A673 (cell line): Measurements from ENCODE around the gene CCL13. TPM values are rescaled to one million over a fixed set of nuclear protein-coding genes. Genes with fewer than 3 reads are reported as not detected.

Experiments
- BruUV-seq: library from RNA; stranded (reverse); fragments of 400-500 nt; replicated peaks from 2 replicates; lab custom pipeline; 2021; lab: Mats Ljungman, UMichigan
- CTCF ChIA-PET: fragments of 300-600 bp; sonication (Branson Sonifier 250); formaldehyde crosslinking; loops from one replicate; lab custom pipeline; 2022; ENCODE audit warnings: antibody characterized with exemption; lab: Charles Lee
- POLR2A ChIA-PET: fragments of 300-600 bp; sonication (Branson Sonifier 250); formaldehyde crosslinking; loops from one replicate; lab custom pipeline; 2022; ENCODE audit warnings: antibody characterized with exemption; ENCODE audit not compliant: low non-redundant PET; lab: Charles Lee
- DNase-seq: peaks from one replicate; pipeline ENCODE4 v3.0.0-alpha.2; 2015; ENCODE audit warnings: low spot score
- H3K27ac ChIP-seq: fragments of 200-600 bp; sonication (generic); 2 replicates; pipeline ENCODE4 v1.5.1; 2016; ENCODE audit warnings: mixed run types, low read depth, mild to moderate bottlenecking, mixed read lengths, antibody characterized with exemption, low read length; ENCODE audit not compliant: poor library complexity, severe bottlenecking
- H3K27me3 ChIP-seq: fragments of 200-600 bp; sonication (generic); replicated peaks from 2 replicates; pipeline ENCODE4 v1.6.1; 2017; ENCODE audit warnings: mixed run types, low read depth, mild to moderate bottlenecking, mixed read lengths, antibody characterized with exemption, low read length; ENCODE audit not compliant: insufficient read depth, poor library complexity
- H3K36me3 ChIP-seq: fragments of 200-600 bp; sonication (generic); 2 replicates; pipeline ENCODE4 v1.6.1; 2016; ENCODE audit warnings: mixed run types, mild to moderate bottlenecking, mixed read lengths, antibody characterized with exemption, low read length; ENCODE audit not compliant: insufficient read depth, poor library complexity, severe bottlenecking
- H3K4me1 ChIP-seq: fragments of 200-600 bp; sonication (generic); 2 replicates; pipeline ENCODE4 v1.6.1; 2017; ENCODE audit warnings: mixed run types, mild to moderate bottlenecking, mixed read lengths, antibody characterized with exemption, low read length; ENCODE audit not compliant: insufficient read depth, poor library complexity, severe bottlenecking
- H3K4me3 ChIP-seq: fragments of 200-600 bp; sonication (generic); 2 replicates; pipeline ENCODE4 v1.5.1; 2016; ENCODE audit warnings: low read depth, mixed run types, mild to moderate bottlenecking, mixed read lengths, low read length; ENCODE audit not compliant: poor library complexity, severe bottlenecking
- H3K9me3 ChIP-seq: fragments of 200-600 bp; sonication (generic); 2 replicates; pipeline ENCODE4 v1.6.1; 2016; ENCODE audit warnings: mixed run types, low read depth, mild to moderate bottlenecking, mixed read lengths, antibody characterized with exemption, low read length; ENCODE audit not compliant: poor library complexity, severe bottlenecking
- CTCF ChIP-seq: fragments of 300-800, 200-600 bp; sonication (generic); conservative IDR thresholded peaks from 2 replicates; pipeline ENCODE4 v1.5.1; 2017; ENCODE audit warnings: low read depth, mild to moderate bottlenecking, antibody characterized with exemption, low read length, moderate library complexity, mixed read lengths
- EZH2 ChIP-seq: fragments of 200-600 bp; sonication (generic); IDR thresholded peaks from 2 replicates; pipeline ENCODE4 v1.6.1; 2017; ENCODE audit warnings: borderline replicate concordance, low read depth, mild to moderate bottlenecking, mixed read lengths, antibody characterized with exemption, low read length; ENCODE audit not compliant: poor library complexity, severe bottlenecking
- intact Hi-C: fragments of 100-400 bp; cut with micrococcal nuclease; formaldehyde crosslinking; loops from one replicate; pipeline ENCODE4 v1.10.0; 2022; ENCODE audit not compliant: unreplicated experiment
- total RNA-seq: library from RNA; stranded (reverse); gene quantifications from 2 replicates; pipeline ENCODE4 v1.2.3, GENCODE V29; 2021

The CCL13 gene
- total RNA-seq, 1 experiment from 2014 or later = not detected

- CTCF ChIA-PET = no interaction called here
Observed at GRCh38 chr17:34403006-34403405, 46.7 kb downstream of the CCL13 start.

GRCh38 chr17:34406226-34406625 lies 49.9 kb downstream of the CCL13 start:
- ChIA-PET CTCF (no interaction called here), POLR2A (no interaction called here)
- TF ChIP-seq CTCF = no peak
- TF ChIP-seq EZH2 = no peak
- BruUV-seq = no TSS peak
- no peak overlapping the region for H3K27ac ChIP-seq
- intact Hi-C loops = no loop called here
- H3K36me3 ChIP-seq = no peaks in the 10 kb centered on the region
- H3K4me3 ChIP-seq = no peak overlapping the region
- DNase-seq = no peak
- H3K9me3 ChIP-seq = no peaks in the 10 kb centered on the region
- H3K4me1 ChIP-seq = no peaks in the 10 kb centered on the region
- H3K27me3 ChIP-seq = peaks cover 6% of the 10 kb centered on the region

More at GRCh38 chr17:34403006-34403405, 46.7 kb downstream of the CCL13 start:
- intact Hi-C loops = no loop called here
- DNase-seq = no peak
- no peak overlapping the region for H3K27ac ChIP-seq
- no peaks in the 10 kb centered on the region for H3K27me3 ChIP-seq
- no peaks in the 10 kb centered on the region for H3K4me1 ChIP-seq
- no peak overlapping the region for H3K4me3 ChIP-seq
- H3K9me3 ChIP-seq = no peaks in the 10 kb centered on the region
- no TSS peak for BruUV-seq
- POLR2A ChIA-PET = no interaction called here
- no peaks in the 10 kb centered on the region for H3K36me3 ChIP-seq
- TF ChIP-seq CTCF = no peak
- no peak for TF ChIP-seq EZH2

Other genes starting within 250 kb of the CCL13 start
- gene CCL2, start 101.2 kb upstream of the CCL13 start, total RNA-seq = 3.7 and 3.9 TPM in 2 replicates
- gene CCL7, start 86.3 kb upstream of the CCL13 start, total RNA-seq = not detected in 2 replicates
- gene CCL11, start 70.7 kb upstream of the CCL13 start, total RNA-seq = not detected in 2 replicates
- not detected in 2 replicates for gene CCL8, start 37.0 kb upstream of the CCL13 start, total RNA-seq
- not detected in 2 replicates for gene CCL1, start 6.8 kb downstream of the CCL13 start, total RNA-seq
- gene TMEM132E, start 223.1 kb downstream of the CCL13 start, total RNA-seq = 0.04 TPM in 1 of 2 replicates, not detected in the other